Thyroid gland (tissue), 4 donors: ENCODE data around the gene CAMKK1.

Experiments used
- CTCF ChIP-seq, 6 experiments: fragments of 200-600 bp in 3 of 6; fragments of 450-650 bp in 3 of 6; sonication (generic) in 3 of 6; IDR thresholded peaks; one replicate each; pipeline ENCODE4 v1.5.1; 2016 to 2019; ENCODE audit warnings: antibody characterized with exemption in 6 of 6, mild to moderate bottlenecking in 2 of 6, inconsistent platforms in 1 of 6, moderate library complexity in 1 of 6
- POLR2A ChIP-seq, 2 donors: fragments of 450-650 bp; IDR thresholded peaks; one replicate each; pipeline ENCODE4 v1.6.1; 2017; ENCODE audit warnings: antibody characterized with exemption in 2 of 2, mild to moderate bottlenecking in 2 of 2, moderate library complexity in 1 of 2

- TF ChIP-seq CTCF (IDR thresholded peaks at IDR 0.05) (no peak), POLR2A (IDR thresholded peaks at IDR 0.05) (no peak)
These were observed 43.0 kb upstream of the CAMKK1 start for GRCh38 chr17:3935825-3936355.
